ENCODE results near the gene GJA1.

GJA1 gene

DNA sequence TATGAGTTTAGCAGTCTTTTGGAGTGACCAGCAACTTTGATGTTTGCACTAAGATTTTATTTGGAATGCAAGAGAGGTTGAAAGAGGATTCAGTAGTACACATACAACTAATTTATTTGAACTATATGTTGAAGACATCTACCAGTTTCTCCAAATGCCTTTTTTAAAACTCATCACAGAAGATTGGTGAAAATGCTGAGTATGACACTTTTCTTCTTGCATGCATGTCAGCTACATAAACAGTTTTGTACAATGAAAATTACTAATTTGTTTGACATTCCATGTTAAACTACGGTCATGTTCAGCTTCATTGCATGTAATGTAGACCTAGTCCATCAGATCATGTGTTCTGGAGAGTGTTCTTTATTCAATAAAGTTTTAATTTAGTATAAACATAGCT is 13.9 kb downstream of the GJA1 start:
- no peaks in the 10 kb centered on the region for H3F3A ChIP-seq (ENCODE audit: insufficient read depth)
- H3K4me2 ChIP-seq (ENCODE audit: low read depth, low read length, poor library complexity, severe bottlenecking), result no peak overlapping the region
- H3K79me2 ChIP-seq (ENCODE audit: insufficient read depth, low read length), result no peaks in the 10 kb centered on the region
- H3K36me3 ChIP-seq (ENCODE audit: low read length), result no peaks in the 10 kb centered on the region
- H3K4me3 ChIP-seq (ENCODE audit: insufficient read depth, low read length, poor library complexity, severe bottlenecking), result no peak overlapping the region
- no peaks in the 10 kb centered on the region for H4K20me1 ChIP-seq (ENCODE audit: low read depth, low read length)
- no peaks in the 10 kb centered on the region for H3K9me2 ChIP-seq (replicated peaks; ENCODE audit: insufficient read depth, low read length)
- TF ChIP-seq, protein P1, sequence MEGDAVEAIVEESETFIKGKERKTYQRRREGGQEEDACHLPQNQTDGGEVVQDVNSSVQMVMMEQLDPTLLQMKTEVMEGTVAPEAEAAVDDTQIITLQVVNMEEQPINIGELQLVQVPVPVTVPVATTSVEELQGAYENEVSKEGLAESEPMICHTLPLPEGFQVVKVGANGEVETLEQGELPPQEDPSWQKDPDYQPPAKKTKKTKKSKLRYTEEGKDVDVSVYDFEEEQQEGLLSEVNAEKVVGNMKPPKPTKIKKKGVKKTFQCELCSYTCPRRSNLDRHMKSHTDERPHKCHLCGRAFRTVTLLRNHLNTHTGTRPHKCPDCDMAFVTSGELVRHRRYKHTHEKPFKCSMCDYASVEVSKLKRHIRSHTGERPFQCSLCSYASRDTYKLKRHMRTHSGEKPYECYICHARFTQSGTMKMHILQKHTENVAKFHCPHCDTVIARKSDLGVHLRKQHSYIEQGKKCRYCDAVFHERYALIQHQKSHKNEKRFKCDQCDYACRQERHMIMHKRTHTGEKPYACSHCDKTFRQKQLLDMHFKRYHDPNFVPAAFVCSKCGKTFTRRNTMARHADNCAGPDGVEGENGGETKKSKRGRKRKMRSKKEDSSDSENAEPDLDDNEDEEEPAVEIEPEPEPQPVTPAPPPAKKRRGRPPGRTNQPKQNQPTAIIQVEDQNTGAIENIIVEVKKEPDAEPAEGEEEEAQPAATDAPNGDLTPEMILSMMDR (IDR thresholded peaks at IDR 0.05; ENCODE audit: insufficient read depth, low read length, poor library complexity, severe bottlenecking), result no peak
- TF ChIP-seq EZH2phosphoT487 (conservative IDR thresholded peaks at IDR 0.05; ENCODE audit: low read length), result no peak
- H3K9ac ChIP-seq (ENCODE audit: low read length), result no peak overlapping the region
- H3K27me3 ChIP-seq (ENCODE audit: low read length), result no peaks in the 10 kb centered on the region
- no peak overlapping the region for H2AFZ ChIP-seq (ENCODE audit: low read depth, low read length, severe bottlenecking)
- H3K9me3 ChIP-seq (ENCODE audit: insufficient read depth, low read length), result no peaks in the 10 kb centered on the region
- no peak overlapping the region for H3K27ac ChIP-seq (ENCODE audit: low read depth, low read length)

DNA sequence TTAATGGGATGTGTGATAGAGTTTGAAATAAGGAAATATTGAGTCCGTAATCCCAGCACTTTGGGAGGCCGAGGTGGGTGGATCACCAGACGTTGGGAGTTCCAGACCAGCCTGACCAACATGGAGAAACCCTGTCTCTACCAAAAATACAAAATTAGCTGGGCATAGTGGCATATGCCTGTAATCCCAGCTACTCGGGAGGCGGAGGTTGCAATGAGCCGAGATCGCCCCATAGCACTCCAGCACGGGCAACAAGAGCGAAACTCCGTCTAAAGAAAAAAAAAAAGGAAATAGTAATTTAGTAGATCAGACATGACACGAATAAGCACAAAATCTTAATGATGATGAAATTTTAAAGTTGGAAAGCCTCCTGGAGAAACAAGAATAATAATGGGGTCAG is 14.8 kb downstream of the GJA1 start:
- Histone ChIP-seq H4K20me1 (ENCODE audit: low read depth, low read length) (no peaks in the 10 kb centered on the region), H3K9me2 (replicated peaks; ENCODE audit: insufficient read depth, low read length) (no peaks in the 10 kb centered on the region), H3K9ac (ENCODE audit: low read length) (no peak overlapping the region), H3F3A (ENCODE audit: insufficient read depth) (no peaks in the 10 kb centered on the region), H3K4me3 (ENCODE audit: insufficient read depth, low read length, poor library complexity, severe bottlenecking) (no peak overlapping the region), H3K9me3 (ENCODE audit: insufficient read depth, low read length) (no peaks in the 10 kb centered on the region), H3K27ac (ENCODE audit: low read depth, low read length) (no peak overlapping the region), H3K79me2 (ENCODE audit: insufficient read depth, low read length) (no peaks in the 10 kb centered on the region), H3K4me2 (ENCODE audit: low read depth, low read length, poor library complexity, severe bottlenecking) (no peak overlapping the region), H3K36me3 (ENCODE audit: low read length) (no peaks in the 10 kb centered on the region), H2AFZ (ENCODE audit: low read depth, low read length, severe bottlenecking) (no peak overlapping the region), H3K27me3 (ENCODE audit: low read length) (no peaks in the 10 kb centered on the region)
- TF ChIP-seq, protein P1 (IDR thresholded peaks at IDR 0.05; ENCODE audit: insufficient read depth, low read length, poor library complexity, severe bottlenecking), result no peak
- TF ChIP-seq EZH2phosphoT487 (conservative IDR thresholded peaks at IDR 0.05; ENCODE audit: low read length), result no peak

DNA sequence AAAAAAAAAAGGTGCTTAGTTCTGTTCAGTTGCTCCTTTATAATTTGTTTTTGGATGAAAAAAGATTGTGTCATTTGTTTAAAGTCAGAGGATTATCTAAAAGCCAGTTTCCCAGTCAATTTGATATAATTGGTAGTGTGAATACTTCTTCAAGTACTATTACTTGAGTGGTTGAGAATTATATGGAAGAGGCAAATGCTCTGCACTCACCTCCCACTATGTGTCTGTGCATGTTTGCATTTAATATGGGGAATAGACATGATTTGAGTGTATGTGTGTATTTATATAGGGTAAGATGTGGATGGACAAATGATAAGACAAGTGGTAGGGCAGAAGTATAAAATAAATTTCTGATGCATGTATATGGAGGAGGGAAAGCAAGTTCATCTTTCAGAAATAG is 15.8 kb downstream of the GJA1 start:
- Histone ChIP-seq H3K4me3 (ENCODE audit: insufficient read depth, low read length, poor library complexity, severe bottlenecking) (no peak overlapping the region), H3K36me3 (ENCODE audit: low read length) (no peaks in the 10 kb centered on the region), H3K4me2 (ENCODE audit: low read depth, low read length, poor library complexity, severe bottlenecking) (no peak overlapping the region), H3K79me2 (ENCODE audit: insufficient read depth, low read length) (no peaks in the 10 kb centered on the region), H3K27ac (ENCODE audit: low read depth, low read length) (no peak overlapping the region), H3K9ac (ENCODE audit: low read length) (no peak overlapping the region), H4K20me1 (ENCODE audit: low read depth, low read length) (no peaks in the 10 kb centered on the region), H3K27me3 (ENCODE audit: low read length) (no peaks in the 10 kb centered on the region), H3F3A (ENCODE audit: insufficient read depth) (no peaks in the 10 kb centered on the region), H2AFZ (ENCODE audit: low read depth, low read length, severe bottlenecking) (no peak overlapping the region), H3K9me3 (ENCODE audit: insufficient read depth, low read length) (no peaks in the 10 kb centered on the region), H3K9me2 (replicated peaks; ENCODE audit: insufficient read depth, low read length) (no peaks in the 10 kb centered on the region)
- TF ChIP-seq, protein P1 (IDR thresholded peaks at IDR 0.05; ENCODE audit: insufficient read depth, low read length, poor library complexity, severe bottlenecking), result no peak
- TF ChIP-seq EZH2phosphoT487 (conservative IDR thresholded peaks at IDR 0.05; ENCODE audit: low read length), result no peak
